ENCODE data around the gene SPHKAP.

The SPHKAP gene

DNA sequence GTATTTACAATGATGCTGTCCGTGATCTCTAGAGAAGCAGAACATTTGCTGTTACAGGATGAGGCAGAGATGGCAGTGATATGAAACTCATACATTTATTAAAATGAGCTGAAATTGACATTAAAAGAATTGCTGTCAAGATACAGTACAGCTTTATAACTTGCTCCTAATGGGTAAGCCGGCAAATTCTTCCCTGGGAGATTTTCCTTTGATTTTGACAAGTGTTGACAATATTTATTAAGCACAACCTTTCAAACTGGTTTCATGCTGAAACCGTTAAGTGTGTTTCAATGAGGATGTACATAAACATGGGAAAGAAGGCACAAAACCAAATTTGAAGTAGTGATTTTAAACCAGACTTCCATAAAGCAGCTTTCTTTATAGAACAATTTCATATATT is 45.5 kb downstream of the SPHKAP start:
- no peak for TF ChIP-seq EZH2 (IDR thresholded peaks at IDR 0.05; ENCODE audit: borderline replicate concordance, low read length)
- TF ChIP-seq, protein P1, sequence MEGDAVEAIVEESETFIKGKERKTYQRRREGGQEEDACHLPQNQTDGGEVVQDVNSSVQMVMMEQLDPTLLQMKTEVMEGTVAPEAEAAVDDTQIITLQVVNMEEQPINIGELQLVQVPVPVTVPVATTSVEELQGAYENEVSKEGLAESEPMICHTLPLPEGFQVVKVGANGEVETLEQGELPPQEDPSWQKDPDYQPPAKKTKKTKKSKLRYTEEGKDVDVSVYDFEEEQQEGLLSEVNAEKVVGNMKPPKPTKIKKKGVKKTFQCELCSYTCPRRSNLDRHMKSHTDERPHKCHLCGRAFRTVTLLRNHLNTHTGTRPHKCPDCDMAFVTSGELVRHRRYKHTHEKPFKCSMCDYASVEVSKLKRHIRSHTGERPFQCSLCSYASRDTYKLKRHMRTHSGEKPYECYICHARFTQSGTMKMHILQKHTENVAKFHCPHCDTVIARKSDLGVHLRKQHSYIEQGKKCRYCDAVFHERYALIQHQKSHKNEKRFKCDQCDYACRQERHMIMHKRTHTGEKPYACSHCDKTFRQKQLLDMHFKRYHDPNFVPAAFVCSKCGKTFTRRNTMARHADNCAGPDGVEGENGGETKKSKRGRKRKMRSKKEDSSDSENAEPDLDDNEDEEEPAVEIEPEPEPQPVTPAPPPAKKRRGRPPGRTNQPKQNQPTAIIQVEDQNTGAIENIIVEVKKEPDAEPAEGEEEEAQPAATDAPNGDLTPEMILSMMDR (IDR thresholded peaks at IDR 0.05; ENCODE audit: low read length) = no peak
- Histone ChIP-seq H3K4me3 (ENCODE audit: low read depth, low read length, poor library complexity, severe bottlenecking) (no peak overlapping the region), H3K27ac (ENCODE audit: low read depth, low read length, poor library complexity, severe bottlenecking) (no peak overlapping the region), H4K20me1 (ENCODE audit: insufficient read depth, low read length) (no peaks in the 10 kb centered on the region), H3K9me2 (ENCODE audit: low read depth, low read length) (no peaks in the 10 kb centered on the region), H3K4me1 (ENCODE audit: insufficient read depth, low read length, severe bottlenecking) (no peaks in the 10 kb centered on the region), H3K36me3 (ENCODE audit: insufficient read depth, low read length) (no peaks in the 10 kb centered on the region), H3F3A (ENCODE audit: insufficient read depth, low read length) (no peaks in the 10 kb centered on the region), H3K4me2 (ENCODE audit: low read length) (no peak overlapping the region), H2AFZ (ENCODE audit: low read length) (no peak overlapping the region), H3K27me3 (ENCODE audit: insufficient read depth, low read length) (no peaks in the 10 kb centered on the region), H3K79me2 (ENCODE audit: insufficient read depth, low read length) (no peaks in the 10 kb centered on the region), H3K9me3 (ENCODE audit: low read length) (no peaks in the 10 kb centered on the region), H3K9ac (ENCODE audit: low read length) (no peak overlapping the region)

DNA sequence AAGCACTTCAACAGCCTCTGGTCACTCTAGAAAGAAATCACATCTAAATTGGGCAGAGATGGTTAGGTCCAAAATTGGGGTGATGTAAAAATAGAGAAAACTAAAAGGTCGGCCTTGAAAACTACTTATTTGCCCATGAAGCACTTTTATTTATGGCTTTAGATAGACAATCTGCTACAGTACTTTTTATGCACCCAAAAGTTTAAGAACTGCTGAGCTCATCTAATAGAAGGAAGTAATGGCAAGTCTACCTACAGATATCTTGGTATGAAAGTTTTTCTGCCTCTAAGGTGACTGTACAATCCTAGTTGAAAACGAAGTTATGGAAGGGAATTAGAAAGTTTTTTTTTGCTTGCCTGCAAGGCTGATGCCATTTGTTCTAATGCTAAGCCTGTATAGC is 46.2 kb downstream of the SPHKAP start:
- H3K9me2 ChIP-seq (ENCODE audit: low read depth, low read length) = no peaks in the 10 kb centered on the region
- H3K27ac ChIP-seq (ENCODE audit: low read depth, low read length, poor library complexity, severe bottlenecking) = no peak overlapping the region
- H3K36me3 ChIP-seq (ENCODE audit: insufficient read depth, low read length) = no peaks in the 10 kb centered on the region
- no peaks in the 10 kb centered on the region for H3K27me3 ChIP-seq (ENCODE audit: insufficient read depth, low read length)
- no peaks in the 10 kb centered on the region for H4K20me1 ChIP-seq (ENCODE audit: insufficient read depth, low read length)
- H3F3A ChIP-seq (ENCODE audit: insufficient read depth, low read length) = no peaks in the 10 kb centered on the region
- H3K9me3 ChIP-seq (ENCODE audit: low read length) = no peaks in the 10 kb centered on the region
- H3K4me1 ChIP-seq (ENCODE audit: insufficient read depth, low read length, severe bottlenecking) = no peaks in the 10 kb centered on the region
- H3K9ac ChIP-seq (ENCODE audit: low read length) = no peak overlapping the region
- no peaks in the 10 kb centered on the region for H3K79me2 ChIP-seq (ENCODE audit: insufficient read depth, low read length)
- no peak overlapping the region for H3K4me3 ChIP-seq (ENCODE audit: low read depth, low read length, poor library complexity, severe bottlenecking)
- TF ChIP-seq EZH2 (IDR thresholded peaks at IDR 0.05; ENCODE audit: borderline replicate concordance, low read length) = no peak
- TF ChIP-seq, protein P1 (IDR thresholded peaks at IDR 0.05; ENCODE audit: low read length) = no peak
- H3K4me2 ChIP-seq (ENCODE audit: low read length) = no peak overlapping the region
- H2AFZ ChIP-seq (ENCODE audit: low read length) = no peak overlapping the region

DNA sequence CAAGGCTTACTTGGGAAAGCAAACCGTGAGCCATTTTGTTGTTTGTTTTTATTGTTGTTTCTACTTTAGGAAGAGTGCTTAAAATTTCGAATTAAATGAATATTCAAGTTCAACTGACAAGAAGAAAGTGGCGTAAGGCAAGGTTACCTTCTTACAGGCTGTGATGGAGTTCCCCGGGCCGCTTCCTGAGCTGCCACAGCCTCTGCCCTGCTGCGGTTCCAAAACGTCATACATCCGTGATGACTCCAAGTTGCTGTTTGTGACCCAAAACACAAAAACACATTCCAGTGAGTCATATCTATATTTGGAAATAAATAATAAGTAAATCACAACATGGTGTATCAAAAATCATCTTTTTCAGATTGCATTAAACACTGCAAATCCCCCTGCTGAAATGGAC is 49.7 kb downstream of the SPHKAP start:
- no peaks in the 10 kb centered on the region for H3F3A ChIP-seq (ENCODE audit: insufficient read depth, low read length)
- H3K36me3 ChIP-seq (ENCODE audit: insufficient read depth, low read length) = no peaks in the 10 kb centered on the region

More for the DNA sequence above, 49.7 kb downstream of the SPHKAP start:
- no peaks in the 10 kb centered on the region for H4K20me1 ChIP-seq (ENCODE audit: insufficient read depth, low read length)
- H3K27ac ChIP-seq (ENCODE audit: low read depth, low read length, poor library complexity, severe bottlenecking) = no peak overlapping the region
- no peak overlapping the region for H3K9ac ChIP-seq (ENCODE audit: low read length)
- no peaks in the 10 kb centered on the region for H3K9me2 ChIP-seq (ENCODE audit: low read depth, low read length)
- H3K4me3 ChIP-seq (ENCODE audit: low read depth, low read length, poor library complexity, severe bottlenecking) = no peak overlapping the region
- no peaks in the 10 kb centered on the region for H3K4me1 ChIP-seq (ENCODE audit: insufficient read depth, low read length, severe bottlenecking)
- no peak for TF ChIP-seq EZH2 (IDR thresholded peaks at IDR 0.05; ENCODE audit: borderline replicate concordance, low read length)
- TF ChIP-seq, protein P1 (IDR thresholded peaks at IDR 0.05; ENCODE audit: low read length) = no peak
- H3K4me2 ChIP-seq (ENCODE audit: low read length) = no peak overlapping the region
- no peaks in the 10 kb centered on the region for H3K79me2 ChIP-seq (ENCODE audit: insufficient read depth, low read length)
- H3K27me3 ChIP-seq (ENCODE audit: insufficient read depth, low read length) = no peaks in the 10 kb centered on the region
- no peaks in the 10 kb centered on the region for H3K9me3 ChIP-seq (ENCODE audit: low read length)
- H2AFZ ChIP-seq (ENCODE audit: low read length) = no peak overlapping the region
